Stimulated activated CD4-positive, alpha-beta T cell treated with anti-CD3 and anti-CD28 coated beads, Interleukin-1b, Interleukin-23, amount 100 ng/mL, for 48 hours (primary cell): ENCODE data around the gene LCN1.

Experiments
- DNase-seq: peaks from one replicate; pipeline ENCODE4 v3.0.0-alpha.2; 2020

Gene LCN1

DNA sequence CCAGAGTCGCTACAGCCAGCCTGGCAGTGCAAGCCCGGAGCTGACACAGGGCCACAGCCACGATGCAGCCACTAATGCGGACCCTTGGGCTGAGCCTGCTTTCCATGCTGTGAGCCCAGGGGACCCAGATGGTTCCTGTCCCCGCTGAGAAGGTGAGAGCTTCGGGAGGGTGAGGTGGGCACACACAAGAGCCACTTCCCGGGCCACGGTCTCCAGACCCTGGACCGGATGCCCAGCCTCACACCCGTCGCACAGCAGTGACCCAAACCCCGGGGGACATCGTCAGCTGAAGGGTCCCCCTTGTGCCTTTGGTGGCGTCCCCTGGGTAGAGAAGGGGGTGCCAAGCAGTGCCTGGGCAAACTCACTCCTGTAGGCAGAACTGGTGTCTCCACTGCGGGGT, 53.7 kb downstream of the LCN1 start:
- DNase-seq = no peak
